Measurements from ENCODE around the gene TTLL13. TPM values are rescaled to one million over a fixed set of nuclear protein-coding genes. Genes with fewer than 3 reads are reported as not detected.

Gene TTLL13
- total and polyA plus RNA-seq, 2 donors (not counting 1 experiment from before 2014, with no cell fraction given), result 0.33 to 0.42 TPM

DNA sequence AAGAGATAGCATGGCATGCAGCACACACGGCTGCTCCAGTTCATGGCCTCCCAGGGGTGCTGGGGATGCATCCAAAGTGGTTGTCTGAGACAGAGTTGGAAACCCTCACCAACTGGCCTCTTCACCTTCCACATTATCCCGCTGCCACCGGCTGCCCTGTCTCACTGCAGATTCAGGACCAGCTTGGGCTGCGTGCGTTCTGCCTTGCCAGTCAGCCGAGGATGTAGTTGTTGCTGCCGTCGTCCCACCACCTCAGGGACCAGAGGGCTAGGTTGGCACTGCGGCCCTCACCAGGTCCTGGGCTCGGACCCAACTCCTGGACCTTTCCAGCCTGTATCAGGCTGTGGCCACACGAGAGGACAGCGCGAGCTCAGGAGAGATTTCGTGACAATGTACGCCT is 20.4 kb upstream of the TTLL13 start:
- H3K4me2 ChIP-seq (replicated peaks; ENCODE audit: low read depth, low read length, poor library complexity, severe bottlenecking), result no peak overlapping the region
- ChIA-PET CTCF (interaction anchor here (0.6 to 0.8 kb wide), 3 partner anchors 57 to 710 kb away, joined by 3 to 5 read pairs (median 4); no protein-coding TSS in a partner anchor), POLR2A (no interaction called here)
- no peaks in the 10 kb centered on the region for H3K27me3 Mint-ChIP-seq
- peak overlapping the region in 1 of 2 donors; percentile 99 for H3K27ac ChIP-seq (ENCODE audit: low read length in 2 of 2)
- H3K27me3 ChIP-seq (replicated peaks in 1 of 4; ENCODE audit: control extremely low read depth in 1 of 4, control insufficient read depth in 3 of 4, insufficient read depth in 4 of 4, low read length in 3 of 4), result no peaks in the 10 kb centered on the region
- no peak overlapping the region for H3K9ac ChIP-seq (ENCODE audit: low read length)
- ATAC-seq (ENCODE audit: low read depth), result no peak
- DNase-seq, result no peak
- H3K36me3 ChIP-seq (replicated peaks in 1 of 2; ENCODE audit: control extremely low read depth in 1 of 2, control insufficient read depth in 1 of 2, extremely low read depth in 1 of 2, insufficient read depth in 2 of 2, low read length in 1 of 2), result peaks cover 0 to 72% of the 10 kb centered on the region in 2 experiments
- no peaks in the 10 kb centered on the region for H3K9me3 Mint-ChIP-seq (ENCODE audit: insufficient read depth)
- H3K4me3 Mint-ChIP-seq, result no peak overlapping the region
- no peak overlapping the region for H2AFZ ChIP-seq (ENCODE audit: insufficient read depth, low read depth, low read length, poor library complexity, severe bottlenecking)
- TF ChIP-seq, protein P1, sequence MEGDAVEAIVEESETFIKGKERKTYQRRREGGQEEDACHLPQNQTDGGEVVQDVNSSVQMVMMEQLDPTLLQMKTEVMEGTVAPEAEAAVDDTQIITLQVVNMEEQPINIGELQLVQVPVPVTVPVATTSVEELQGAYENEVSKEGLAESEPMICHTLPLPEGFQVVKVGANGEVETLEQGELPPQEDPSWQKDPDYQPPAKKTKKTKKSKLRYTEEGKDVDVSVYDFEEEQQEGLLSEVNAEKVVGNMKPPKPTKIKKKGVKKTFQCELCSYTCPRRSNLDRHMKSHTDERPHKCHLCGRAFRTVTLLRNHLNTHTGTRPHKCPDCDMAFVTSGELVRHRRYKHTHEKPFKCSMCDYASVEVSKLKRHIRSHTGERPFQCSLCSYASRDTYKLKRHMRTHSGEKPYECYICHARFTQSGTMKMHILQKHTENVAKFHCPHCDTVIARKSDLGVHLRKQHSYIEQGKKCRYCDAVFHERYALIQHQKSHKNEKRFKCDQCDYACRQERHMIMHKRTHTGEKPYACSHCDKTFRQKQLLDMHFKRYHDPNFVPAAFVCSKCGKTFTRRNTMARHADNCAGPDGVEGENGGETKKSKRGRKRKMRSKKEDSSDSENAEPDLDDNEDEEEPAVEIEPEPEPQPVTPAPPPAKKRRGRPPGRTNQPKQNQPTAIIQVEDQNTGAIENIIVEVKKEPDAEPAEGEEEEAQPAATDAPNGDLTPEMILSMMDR (IDR thresholded peaks at IDR 0.05), result no peak
- TF ChIP-seq EZH2 (IDR thresholded peaks at IDR 0.05; ENCODE audit: borderline replicate concordance, insufficient read depth, low read depth, low read length, poor library complexity, severe bottlenecking), result no peak
- peaks cover 32 to 40% of the 10 kb centered on the region in 2 donors for H3K4me1 ChIP-seq (ENCODE audit: control insufficient read depth in 2 of 2, insufficient read depth in 2 of 2, low read length in 2 of 2)
- peaks cover 56% of the 10 kb centered on the region for H4K20me1 ChIP-seq (ENCODE audit: control insufficient read depth, insufficient read depth, low read length, poor library complexity, severe bottlenecking)
- H3K79me2 ChIP-seq (ENCODE audit: control insufficient read depth, insufficient read depth, low read length), result peaks cover 43% of the 10 kb centered on the region
- H3K27ac Mint-ChIP-seq, result peak overlapping the region; percentile 78
- WGBS (ENCODE audit: insufficient coverage), result 98% methylated on average over 14 of the region's 15 CpGs
- no peak overlapping the region for H3K4me3 ChIP-seq (ENCODE audit: control extremely low read depth in 1 of 5, extremely low read depth in 1 of 5, insufficient read depth in 1 of 5, low read depth in 2 of 5, low read length in 4 of 5)
- no peaks in the 10 kb centered on the region for H3K9me3 ChIP-seq (ENCODE audit: control extremely low read depth in 1 of 3, control insufficient read depth in 2 of 3, insufficient read depth in 1 of 3, low read length in 2 of 3)
- intact Hi-C loops (cut with micrococcal nuclease), result no loop called here
- H3K4me1 Mint-ChIP-seq, result peaks cover 42% of the 10 kb centered on the region

GRCh38 chr15:90230071-90230494 is 19.3 kb upstream of the TTLL13 start:
- DNase-seq (no peak), ATAC-seq (ENCODE audit: low read depth) (no peak)
- ChIA-PET CTCF (interaction anchor here (0.8 to 4.7 kb wide), 4 partner anchors 11 to 57 kb away, joined by 3 to 102 read pairs (median 5); partner anchors contain the start of gene SEMA4B), POLR2A (interaction anchor here (1.1 to 4.8 kb wide), 4 partner anchors 9 to 39 kb away, joined by 8 to 56 read pairs (median 30); partner anchors contain the start of gene NGRN)
- Histone ChIP-seq H3K79me2 (ENCODE audit: control insufficient read depth, insufficient read depth, low read length) (peaks cover 41% of the 10 kb centered on the region), H3K36me3 (replicated peaks in 1 of 2; ENCODE audit: control extremely low read depth in 1 of 2, control insufficient read depth in 1 of 2, extremely low read depth in 1 of 2, insufficient read depth in 2 of 2, low read length in 1 of 2) (peaks cover 0 to 60% of the 10 kb centered on the region in 2 experiments), H3K4me3 (ENCODE audit: control extremely low read depth in 1 of 5, extremely low read depth in 1 of 5, insufficient read depth in 1 of 5, low read depth in 2 of 5, low read length in 4 of 5) (no peak overlapping the region), H2AFZ (ENCODE audit: insufficient read depth, low read depth, low read length, poor library complexity, severe bottlenecking) (no peak overlapping the region), H3K9me3 (ENCODE audit: control extremely low read depth in 1 of 3, control insufficient read depth in 2 of 3, insufficient read depth in 1 of 3, low read length in 2 of 3) (no peaks in the 10 kb centered on the region), H4K20me1 (ENCODE audit: control insufficient read depth, insufficient read depth, low read length, poor library complexity, severe bottlenecking) (peaks cover 45% of the 10 kb centered on the region), H3K4me2 (replicated peaks; ENCODE audit: low read depth, low read length, poor library complexity, severe bottlenecking) (peak overlapping the region; percentile 90), H3K4me1 (ENCODE audit: control insufficient read depth in 2 of 2, insufficient read depth in 2 of 2, low read length in 2 of 2) (peaks cover 40 to 49% of the 10 kb centered on the region in 2 donors), H3K9ac (ENCODE audit: low read length) (peak overlapping the region; percentile 42), H3K27me3 (replicated peaks in 1 of 4; ENCODE audit: control extremely low read depth in 1 of 4, control insufficient read depth in 3 of 4, insufficient read depth in 4 of 4, low read length in 3 of 4) (no peaks in the 10 kb centered on the region), H3K27ac (ENCODE audit: low read length in 2 of 2) (peak overlapping the region; percentile 88 to 99)
- peak overlapping the region; percentile 97 for H3K27ac Mint-ChIP-seq
- intact Hi-C loops (cut with micrococcal nuclease), result loop anchor here (5.0 kb wide), 3 partner anchors 57 to 172 kb away; partner anchors contain the start of gene IDH2
- WGBS (ENCODE audit: insufficient coverage), result 93% methylated on average over 5 of the region's 12 CpGs
- no peak for TF ChIP-seq EZH2 (IDR thresholded peaks at IDR 0.05; ENCODE audit: borderline replicate concordance, insufficient read depth, low read depth, low read length, poor library complexity, severe bottlenecking)
- TF ChIP-seq, protein P1 (IDR thresholded peaks at IDR 0.05), result no peak
- H3K9me3 Mint-ChIP-seq (ENCODE audit: insufficient read depth), result no peaks in the 10 kb centered on the region
- no peaks in the 10 kb centered on the region for H3K27me3 Mint-ChIP-seq
- peaks cover 51% of the 10 kb centered on the region for H3K4me1 Mint-ChIP-seq
- H3K4me3 Mint-ChIP-seq, result peak overlapping the region; percentile 64
